Right renal cortex interstitium (tissue), 3 donors: Measurements from ENCODE around the gene CLSTN2. TPM values are rescaled to one million over a fixed set of nuclear protein-coding genes. Genes with fewer than 3 reads are reported as not detected.

Experiments
- DNase-seq, 3 donors: peaks; one replicate each; pipeline ENCODE4 v3.0.0-alpha.2; 2013; ENCODE audit warnings: low read depth in 3 of 3, low spot score in 2 of 3
- polyA plus RNA-seq, 3 donors: library from polyadenylated mRNA; unstranded; fragments of 120-200 nt; gene quantifications; one replicate each; pipeline ENCODE4 v1.2.1, GENCODE V29; 2013; ENCODE audit not compliant: insufficient read length in 3 of 3

The CLSTN2 gene
- polyA plus RNA-seq, 3 donors = 1.5 to 1.9 (median 1.5) TPM

DNA sequence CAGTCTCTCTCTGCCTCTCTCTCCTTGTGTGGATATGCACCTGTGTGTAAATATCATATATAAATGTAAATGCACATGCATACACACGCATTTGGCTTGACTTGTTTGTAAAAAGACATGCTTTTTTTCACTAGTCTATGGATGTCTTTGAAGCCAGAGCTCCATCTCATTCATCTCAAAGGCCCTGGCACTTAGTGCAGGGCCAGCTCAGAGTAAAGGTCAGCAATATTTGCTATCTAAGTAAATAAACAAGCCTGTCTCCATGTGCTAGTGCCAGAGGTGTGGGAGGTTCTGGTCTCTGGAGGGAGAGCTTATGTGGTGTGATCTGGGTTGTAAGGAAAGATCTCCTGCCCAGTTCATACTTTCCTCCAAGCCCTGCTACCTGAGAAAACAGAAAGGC, 5.6 kb downstream of the CLSTN2 start:
- no peak for DNase-seq

DNA sequence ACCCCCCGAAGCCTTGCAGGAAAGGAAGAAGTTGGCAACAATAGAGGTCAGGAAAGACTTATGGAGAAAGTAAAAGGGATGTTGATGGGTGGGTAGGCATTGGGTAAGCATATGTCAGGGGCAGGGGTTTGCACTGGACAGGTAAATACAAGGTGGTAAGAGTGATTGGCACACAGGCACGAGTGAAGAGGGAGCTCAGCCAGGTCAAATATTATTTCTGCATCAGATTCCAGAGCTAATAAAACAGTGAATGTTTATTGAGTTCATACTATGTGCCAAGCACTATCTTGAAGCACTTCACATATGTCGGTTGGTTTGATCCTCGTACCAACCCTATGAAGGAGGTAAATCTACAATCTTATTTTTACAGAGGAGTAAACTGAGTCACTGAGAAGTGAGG, 6.6 kb downstream of the CLSTN2 start:
- no peak for DNase-seq

DNA sequence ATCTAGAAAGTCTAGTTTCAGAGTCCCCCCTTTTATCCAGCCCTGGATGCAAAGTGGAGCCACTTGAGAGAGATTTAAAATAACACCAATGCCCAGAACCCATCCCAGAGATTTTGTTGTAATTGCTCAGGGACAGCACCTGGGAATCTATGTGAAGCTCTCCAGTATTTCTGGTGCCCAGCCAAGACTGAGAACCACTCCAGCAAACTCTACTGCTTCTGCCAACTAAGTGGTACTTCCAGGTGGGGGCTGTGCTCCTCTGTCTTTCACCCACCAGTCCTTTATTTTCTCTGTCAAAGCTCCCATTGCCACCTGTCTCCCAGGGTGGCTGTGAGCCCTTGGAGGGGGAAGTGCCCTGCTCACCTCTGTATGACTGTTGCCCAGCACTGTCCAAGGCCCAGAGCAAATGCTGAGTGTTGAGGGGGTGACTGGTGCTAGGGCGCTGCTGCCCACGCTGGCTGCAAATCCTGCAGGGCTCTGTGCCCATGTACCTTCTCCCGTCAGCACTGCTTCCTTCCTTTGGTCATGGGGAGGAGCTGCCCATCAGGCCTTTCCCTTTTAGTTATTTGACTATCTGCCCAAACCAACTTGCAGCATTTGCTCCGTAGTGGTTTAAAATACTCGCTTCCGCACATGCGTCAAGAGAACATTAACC, 9.4 kb downstream of the CLSTN2 start:
- DNase-seq = no peak

DNA sequence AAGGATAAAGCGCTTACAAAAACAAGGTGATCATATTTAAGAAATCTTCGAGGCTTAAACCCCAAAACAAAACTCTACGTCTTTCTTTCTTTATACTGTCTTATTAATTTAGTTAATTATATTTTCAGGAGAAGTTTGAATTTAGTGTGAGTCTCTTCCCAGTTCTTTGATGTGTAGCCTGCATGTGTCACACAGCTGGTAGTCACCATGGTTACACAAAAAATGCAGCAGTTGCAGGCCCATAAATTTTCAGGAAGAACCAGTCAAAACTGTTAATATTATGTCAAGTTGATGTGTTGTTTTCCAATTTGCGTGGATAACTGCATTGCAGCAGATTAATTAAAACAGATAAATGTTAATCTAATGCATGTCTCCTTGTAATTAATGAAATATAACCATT, 10.4 kb downstream of the CLSTN2 start:
- DNase-seq = no peak

DNA sequence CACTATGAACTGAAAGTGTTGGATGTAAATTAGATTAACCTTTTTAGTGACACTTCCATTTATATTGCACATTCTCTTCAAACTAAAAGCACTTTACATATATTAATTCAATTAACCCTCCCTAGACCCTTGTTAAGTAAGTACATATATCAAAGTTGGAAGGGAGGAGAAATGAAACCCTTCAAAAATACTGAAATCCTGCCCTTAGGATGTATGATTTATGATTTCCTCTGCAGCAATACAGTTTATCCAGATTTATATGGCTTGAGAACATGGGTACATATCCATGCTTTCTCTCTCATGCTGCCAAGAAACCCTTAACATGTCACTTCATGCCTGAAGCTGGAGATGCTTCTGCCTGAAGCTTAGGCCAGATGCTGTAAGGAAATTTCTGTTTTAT, 11.0 kb downstream of the CLSTN2 start:
- DNase-seq = no peak

DNA sequence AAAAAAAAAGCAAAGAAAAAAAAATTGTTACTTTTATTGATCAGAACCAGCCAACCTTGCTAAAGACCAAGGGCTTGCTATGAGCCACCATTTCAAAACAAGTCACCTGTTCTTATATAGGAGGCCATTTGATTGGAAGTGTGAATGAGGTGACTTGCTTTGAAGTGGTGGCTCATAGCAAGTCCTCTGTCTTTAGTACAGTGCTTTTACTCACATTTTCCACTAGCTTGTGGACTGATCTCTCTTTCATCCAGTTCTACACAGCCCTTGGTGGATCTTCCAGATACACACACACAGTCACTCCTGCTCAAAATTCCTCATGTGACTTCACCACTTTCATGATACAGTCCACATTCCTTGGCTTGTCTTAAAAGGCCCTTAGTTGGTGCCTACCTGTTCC, 13.5 kb downstream of the CLSTN2 start:
- DNase-seq = no peak

DNA sequence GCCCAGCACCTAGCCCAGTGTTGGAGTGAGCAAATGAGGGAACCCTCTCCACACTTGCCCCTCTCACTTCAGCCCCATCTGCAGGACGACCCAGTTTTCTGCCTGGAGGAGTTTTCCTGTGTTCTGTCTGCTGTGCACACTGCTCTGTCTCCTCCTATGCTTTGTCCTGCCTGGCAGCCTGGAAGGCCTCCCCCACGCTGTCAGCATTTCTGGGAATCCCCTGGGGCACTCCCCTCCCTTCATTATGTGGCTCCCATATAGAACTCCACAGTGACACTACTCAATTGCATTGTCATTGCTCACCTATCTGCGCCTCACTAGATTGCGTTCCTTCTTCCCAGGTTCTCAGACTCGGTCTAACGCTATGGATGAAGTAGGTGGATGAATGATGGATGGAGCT, 13.9 kb downstream of the CLSTN2 start:
- DNase-seq = no peak

DNA sequence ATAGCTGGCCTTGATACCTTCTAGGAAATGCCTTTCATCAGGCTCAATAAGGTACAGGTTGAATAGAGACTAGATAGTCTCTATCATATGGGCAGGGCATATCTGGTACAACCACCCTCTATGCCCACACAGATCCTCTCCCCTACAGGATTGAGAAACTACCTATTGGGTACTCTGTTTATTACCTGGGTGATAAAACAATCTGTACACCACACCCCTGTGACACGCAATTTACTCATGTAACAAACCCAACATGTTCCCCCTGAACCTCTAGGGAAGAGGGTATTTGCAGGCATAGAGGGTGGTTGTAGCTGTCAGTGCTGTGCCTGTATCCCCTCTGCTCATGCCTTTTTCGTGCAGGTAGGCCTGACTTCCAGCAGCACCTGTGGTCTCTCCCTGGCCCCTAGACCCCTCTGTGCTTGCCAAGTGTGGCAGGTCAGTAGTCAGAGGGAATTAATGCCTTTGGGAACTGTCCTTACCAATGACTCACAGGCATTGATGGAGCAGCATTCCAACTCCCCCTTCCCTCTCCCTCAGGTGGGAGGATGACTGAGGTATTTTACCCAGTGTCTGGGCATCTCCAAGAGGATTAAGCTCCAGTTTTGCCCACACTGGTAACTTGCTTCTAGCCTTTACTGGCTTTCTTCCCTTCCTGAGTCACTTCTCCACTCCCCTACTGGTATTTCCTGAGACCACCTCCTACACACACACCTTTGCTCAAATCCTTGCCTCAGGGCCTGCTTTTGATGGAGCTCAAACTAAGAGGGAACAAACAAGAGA, 18.3 kb downstream of the CLSTN2 start:
- DNase-seq = no peak

DNA sequence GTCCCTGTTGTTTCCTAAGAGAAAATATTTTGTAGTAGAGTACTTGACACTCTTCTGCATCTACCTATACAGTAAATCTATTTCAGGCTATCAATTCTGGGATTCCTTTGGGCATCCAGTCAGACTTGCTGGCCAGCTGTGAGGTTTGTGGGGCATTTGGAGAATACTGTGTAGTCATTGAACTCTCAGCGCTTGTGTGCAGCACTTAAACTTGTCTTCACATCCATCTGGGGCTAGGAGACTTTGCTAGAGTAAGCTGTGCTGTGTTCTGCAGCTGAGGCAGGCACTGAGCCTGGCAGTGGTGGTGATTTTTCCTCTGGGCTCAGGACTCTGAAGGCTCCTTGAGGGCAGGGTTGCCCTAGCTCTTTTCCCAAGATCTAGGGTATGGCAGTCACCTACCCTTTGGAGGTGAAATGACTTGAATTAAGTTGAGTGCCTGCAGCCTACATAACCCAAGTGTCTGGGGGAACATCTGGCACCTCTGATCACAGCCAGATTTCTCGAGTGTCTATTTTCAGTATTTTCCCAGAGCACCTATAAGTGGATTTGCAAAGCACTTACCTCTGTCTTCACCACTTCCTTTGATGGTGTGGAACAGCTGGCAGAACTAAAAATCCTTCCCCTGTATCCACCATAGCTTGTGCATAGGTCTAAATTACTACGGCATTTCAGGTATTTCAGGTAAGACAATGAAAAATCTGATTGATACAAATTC, 19.3 kb downstream of the CLSTN2 start:
- no peak for DNase-seq

DNA sequence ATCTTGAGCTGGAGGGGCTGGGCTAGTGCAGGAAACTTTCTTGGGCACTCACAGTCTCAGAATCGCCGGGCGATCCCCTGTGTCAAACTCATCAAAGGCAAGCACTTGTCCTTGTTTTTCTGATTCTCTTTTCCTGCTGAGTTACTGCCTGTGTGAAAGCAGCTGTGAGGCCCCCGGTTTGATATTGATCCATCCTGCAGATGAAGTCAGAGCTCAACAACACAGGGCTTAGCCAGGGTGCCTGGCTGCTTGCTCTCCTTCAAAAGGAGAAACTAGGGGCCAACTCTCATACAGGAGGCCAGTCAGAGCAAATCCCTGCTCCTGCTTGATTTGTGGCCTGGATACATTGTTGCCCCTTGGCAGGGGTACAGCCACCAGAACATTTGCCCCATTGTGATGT, 22.9 kb downstream of the CLSTN2 start:
- no peak for DNase-seq

DNA sequence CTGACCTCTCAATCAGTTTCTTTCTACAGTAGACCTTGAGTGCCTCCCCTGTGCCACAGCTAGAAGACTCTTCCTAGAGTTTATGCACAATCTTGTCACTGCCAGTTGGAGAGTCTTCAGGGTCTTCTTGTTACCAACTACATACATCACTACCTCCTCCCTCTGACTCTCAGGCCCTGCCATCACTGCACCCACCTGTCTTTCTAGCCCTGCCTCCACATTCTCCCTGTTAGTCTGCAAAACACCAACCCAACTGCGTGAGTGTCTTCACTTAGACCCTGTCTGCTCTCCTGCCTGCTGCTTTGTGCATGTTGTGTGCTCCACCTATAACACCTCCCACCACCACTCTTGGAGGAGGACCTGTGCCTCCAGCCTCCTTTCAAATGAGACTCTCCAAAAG, 34.4 kb downstream of the CLSTN2 start:
- DNase-seq = no peak

DNA sequence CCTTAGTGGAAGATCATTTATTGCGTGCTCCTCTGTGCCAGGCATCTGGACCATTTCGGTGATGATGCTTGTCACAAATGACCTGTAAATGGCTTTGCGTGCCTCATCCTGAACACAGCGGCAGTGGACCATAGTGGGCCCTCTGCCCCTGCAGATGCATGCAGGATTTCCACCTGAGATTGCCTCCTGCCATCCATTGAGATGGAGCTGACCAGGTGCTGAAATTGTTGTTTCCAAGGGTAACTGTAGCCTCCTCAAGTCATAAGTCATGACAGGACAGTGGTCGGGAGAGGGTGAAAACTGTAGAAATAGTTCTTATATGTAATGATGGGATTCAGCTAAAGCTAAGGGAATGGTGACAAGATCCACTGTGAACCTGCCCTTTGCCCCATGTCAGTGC, 35.5 kb downstream of the CLSTN2 start:
- no peak for DNase-seq

DNA sequence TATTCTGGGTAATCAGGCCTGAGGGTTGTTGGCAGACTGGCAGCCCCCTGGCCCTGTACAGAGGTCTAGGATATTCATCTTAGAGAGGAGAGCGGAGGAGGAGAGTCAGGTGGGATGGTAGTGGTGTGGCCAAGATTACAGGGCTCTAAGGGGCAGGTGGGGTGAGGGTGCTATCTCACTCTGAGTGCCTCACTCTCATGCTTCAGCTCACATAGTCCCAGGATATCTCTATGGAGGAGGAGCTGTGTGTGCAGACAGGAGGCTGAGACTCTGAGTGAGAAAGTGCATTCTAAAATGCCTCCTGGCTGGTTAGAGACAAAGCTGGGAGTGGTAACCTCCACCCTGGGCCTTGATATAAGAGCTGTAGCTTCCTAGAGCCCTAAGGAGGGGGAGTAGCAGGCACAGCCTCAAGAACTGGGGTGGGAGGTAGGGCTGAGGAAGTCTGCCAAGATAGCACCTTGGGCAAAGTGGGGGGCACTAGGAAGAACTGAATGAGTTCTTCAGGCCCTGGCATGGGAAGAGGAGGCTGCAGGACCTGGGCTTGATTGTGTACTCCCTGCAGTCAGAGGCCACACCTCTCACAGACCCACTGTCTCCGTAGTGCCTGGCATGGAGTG, 39.9 kb downstream of the CLSTN2 start:
- DNase-seq = no peak

DNA sequence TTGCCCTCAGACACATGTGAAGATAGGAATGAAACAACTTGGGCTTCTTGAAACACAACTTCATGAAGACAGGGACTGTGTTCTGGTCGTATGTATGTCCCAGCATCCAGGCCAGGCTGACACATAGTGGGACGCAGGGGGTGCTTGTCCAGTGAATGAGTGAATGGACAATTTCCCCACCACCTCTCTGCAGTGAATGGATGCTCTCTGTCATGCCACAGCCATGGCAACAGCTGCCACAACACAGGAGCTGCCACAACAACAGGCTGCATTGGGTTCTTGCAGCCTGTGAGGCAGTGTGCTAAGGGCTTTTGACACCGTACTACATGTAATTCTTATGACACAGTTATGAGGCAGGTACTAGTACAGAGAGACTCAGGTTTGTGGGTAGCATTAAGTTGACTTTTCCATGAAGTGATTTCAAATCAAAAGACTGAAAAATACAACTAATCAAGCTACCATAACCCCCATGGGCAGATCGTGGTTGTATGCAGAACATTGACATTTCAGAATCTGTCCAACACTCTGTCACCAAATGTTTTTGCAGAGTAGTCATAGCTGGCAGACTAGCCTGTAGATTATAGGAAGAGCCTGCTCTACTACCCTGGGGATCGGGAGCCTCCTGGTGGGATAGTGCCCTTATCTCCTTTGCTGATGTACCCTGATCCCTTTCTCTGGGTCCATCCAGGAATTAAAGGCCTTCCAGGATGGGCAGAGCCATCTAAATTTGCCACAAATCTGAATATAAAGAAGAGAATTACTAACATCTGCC, 40.8 kb downstream of the CLSTN2 start:
- no peak for DNase-seq

DNA sequence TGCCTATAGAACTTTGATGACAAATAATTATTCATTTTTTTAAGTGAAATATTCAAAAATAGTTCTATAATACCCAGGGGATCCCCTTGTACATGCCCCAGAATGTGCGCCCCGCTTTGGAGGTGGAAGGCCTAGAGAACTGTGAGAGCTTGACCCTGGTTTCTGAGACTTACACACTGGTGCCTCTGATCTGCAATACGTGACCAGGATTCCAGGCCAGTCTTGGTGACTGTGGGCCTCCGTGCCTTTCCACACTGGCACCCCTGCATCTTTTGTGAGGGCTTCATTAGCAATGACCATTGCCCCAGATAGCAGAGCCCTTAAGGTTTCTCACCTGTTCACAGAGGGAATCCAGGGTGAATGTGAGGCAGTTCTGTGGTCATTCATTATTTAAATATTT, 44.0 kb downstream of the CLSTN2 start:
- DNase-seq = no peak

DNA sequence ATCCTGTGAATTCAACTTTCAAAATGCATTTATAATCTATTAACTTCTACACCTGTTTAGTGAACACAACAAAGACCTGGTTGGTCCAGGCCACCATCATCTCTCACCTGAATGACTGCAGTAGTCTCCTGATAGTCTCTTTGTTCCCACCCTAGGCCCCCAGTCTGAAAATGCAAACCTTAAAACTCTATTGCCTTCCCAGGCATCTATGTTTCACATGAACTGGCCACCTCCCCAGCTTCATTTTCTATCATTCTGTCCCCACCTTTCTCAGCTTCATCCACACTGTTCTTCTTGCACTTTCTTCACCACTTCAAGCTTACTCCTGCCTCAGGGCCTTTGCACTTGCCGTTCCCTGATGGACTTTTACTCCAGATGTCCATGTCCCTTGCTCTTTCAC, 45.0 kb downstream of the CLSTN2 start:
- no peak for DNase-seq

DNA sequence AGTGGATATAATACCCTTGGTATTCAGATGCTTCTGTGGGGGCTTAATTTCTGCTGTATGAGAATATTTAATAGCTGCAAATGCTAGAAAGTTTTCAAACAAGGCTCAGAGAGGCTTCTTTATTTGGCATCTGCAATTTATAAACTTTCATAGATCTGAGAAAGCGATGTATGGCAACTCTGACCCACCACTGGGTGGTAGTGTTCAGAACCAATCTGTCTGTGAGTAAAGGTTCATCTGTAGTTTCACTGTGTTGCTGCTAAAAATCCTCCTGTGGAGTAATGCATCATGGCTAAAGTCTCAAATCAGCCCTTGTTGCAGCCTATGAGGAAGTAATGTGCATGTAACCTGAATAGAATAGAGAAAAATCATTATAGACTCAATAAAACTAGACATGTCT, 47.4 kb downstream of the CLSTN2 start:
- DNase-seq = no peak

DNA sequence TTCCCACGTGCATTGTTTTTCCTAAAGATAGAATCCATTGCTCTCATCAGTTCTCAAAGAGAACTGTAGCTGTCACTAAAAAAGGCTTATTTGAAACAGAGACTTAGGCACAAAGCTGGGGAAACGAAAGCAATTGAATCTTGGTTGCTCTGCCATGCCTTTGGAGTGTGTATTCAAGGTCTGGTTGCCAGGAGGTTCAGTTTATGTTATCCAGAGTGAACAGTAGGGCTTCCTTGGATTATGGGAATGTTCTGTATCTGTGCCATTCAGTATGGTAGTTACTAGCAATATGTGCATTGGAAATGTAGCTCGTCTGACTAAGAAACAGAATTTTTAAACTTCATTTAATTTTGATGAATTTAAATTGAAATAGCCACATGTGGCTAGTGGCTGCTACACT, 50.6 kb downstream of the CLSTN2 start:
- no peak for DNase-seq

DNA sequence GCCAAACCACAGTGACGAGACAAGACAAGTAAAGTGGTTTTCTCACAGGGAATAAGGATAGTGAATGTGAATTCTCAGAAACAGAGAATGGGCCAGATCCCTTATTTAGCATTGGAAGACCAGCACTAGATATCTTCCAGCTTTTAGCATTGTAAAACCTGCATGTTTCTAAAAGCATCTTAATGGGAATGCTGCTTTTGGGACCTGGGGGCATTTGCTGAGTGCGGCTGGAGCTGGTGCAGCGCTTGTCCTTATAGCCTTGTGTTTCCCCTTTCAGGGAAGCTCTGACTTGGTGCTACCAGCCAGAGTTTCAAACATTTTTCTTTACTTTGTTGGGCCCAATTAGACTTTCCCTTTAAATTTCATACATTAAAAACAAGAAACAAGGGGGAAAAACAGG, 52.9 kb downstream of the CLSTN2 start:
- DNase-seq = no peak

DNA sequence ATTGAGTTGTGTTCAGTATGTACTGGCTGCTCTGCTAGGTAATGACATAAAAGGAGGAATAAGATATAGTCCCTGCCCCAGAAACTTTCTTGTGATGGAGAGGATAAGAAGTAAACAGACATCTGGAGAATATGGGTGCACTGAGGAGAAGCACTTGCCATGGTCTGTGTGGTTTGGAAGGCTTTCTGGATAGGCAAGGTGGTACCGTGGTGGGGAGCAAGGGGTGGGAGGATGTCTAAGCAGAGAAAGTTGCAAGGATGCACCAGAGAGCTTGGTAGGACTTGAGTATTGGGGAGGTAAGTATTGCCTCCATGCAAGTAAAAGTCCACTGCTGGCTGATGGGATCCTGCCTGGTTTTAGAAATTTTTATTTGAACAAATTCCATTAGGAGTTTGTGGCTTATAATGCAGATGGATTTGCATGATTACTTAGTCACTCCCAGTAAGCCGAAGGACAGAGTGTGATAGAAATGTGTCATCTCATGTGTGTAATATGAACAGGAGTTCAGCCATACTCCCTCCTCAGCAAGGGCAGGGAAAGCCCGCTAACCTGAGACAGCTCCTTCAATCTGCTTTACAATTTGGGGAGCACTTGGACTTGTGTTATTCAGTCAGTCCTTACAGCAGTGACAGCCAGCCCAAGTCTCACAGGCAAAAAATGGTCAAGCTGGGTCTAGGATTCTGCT, 53.6 kb downstream of the CLSTN2 start:
- no peak for DNase-seq
